GM19463 (cell line): ENCODE data around the gene SQOR.
A peak's percentile ranks its signal among the peaks of the same experiment; 100 is the strongest.

Source experiments
- ATAC-seq: cut with Tn5 transposase; IDR thresholded peaks from one replicate; pipeline ENCODE4 v1.9.1; 2021; ENCODE audit warnings: mild to moderate bottlenecking, moderate library complexity; ENCODE audit not compliant: unreplicated experiment

Gene SQOR

GRCh38 chr15:45704329-45705249 lies 69.8 kb downstream of the SQOR start:
- peak; percentile 11 for ATAC-seq

- ATAC-seq = peak; percentile 82
Measured at GRCh38 chr15:45705510-45706473, 71.0 kb downstream of the SQOR start.

GRCh38 chr15:45710657-45711056 lies 75.8 kb downstream of the SQOR start:
- ATAC-seq = no peak

- no peak for ATAC-seq
Measured at GRCh38 chr15:45714590-45715488, 80.0 kb downstream of the SQOR start.

- no peak for ATAC-seq
Measured at GRCh38 chr15:45715528-45715927, 80.7 kb downstream of the SQOR start.

DNA sequence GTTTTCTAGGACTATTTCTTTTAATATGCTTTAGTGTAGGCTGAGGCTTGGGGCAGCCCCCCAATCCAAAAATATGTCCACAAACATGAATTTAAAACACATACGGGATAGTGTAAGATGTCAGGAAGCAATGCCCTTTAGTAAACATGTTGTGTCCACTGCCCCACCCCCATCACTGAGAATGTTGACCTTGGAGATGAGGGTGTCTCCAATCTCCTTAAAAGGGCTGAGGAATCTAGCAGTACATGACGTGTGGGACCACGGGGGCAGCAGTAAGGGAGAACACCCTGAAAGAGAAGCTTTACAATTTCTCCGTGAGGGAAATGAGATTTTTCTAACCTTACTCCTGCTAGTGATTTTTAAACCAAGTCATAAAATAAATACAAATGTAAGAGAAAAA lies 84.7 kb downstream of the SQOR start:
- no peak for ATAC-seq

GRCh38 chr15:45720183-45720582 lies 85.4 kb downstream of the SQOR start:
- ATAC-seq = no peak

GRCh38 chr15:45728641-45729040 lies 93.8 kb downstream of the SQOR start:
- no peak for ATAC-seq

GRCh38 chr15:45729141-45729540 lies 94.3 kb downstream of the SQOR start:
- ATAC-seq = no peak

DNA sequence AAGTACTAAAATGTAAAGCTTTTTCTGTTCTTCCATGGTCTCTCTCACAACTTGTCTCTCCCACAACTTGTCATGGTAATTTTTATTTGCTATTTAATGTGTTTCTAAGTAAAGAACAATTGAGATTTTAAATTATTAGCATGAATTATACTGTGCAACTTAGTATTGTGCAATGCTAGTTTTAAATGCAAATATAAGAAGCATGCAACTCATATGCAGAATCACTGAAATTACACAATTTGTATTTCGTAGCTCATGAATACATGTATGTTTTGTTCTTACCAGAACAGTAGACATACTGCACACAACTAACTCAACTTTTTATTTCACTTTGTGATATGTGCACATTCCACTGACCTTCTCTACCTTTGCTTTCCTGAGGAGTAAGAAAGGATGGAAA lies 96.5 kb downstream of the SQOR start:
- no peak for ATAC-seq

DNA sequence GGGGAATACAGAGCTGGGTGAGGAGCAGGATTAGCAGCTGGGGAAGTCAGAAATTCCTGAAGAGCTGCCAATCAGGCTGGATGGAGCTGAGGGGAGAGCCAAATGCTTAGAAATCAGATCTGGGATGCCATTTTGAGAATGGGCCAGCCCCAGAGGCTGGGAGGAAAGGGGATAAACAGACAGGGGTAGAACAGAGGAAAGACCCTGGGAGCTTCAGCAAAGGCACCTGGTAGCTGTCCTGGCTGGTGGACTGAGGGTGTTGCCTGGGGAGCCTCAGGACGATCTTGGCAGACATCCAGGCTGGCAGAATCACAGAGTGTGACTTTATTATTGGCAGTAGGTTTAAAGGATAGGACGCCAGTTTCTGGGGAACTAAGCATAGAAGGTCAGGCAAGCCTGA lies 97.8 kb downstream of the SQOR start:
- ATAC-seq = no peak

- ATAC-seq = no peak
Measured at GRCh38 chr15:45734260-45734711, 99.5 kb downstream of the SQOR start.
